ENCODE measurements around the gene APBA1. TPM values are rescaled to one million over a fixed set of nuclear protein-coding genes. Genes with fewer than 3 reads are reported as not detected.

The APBA1 gene
- polyA plus RNA-seq, 1 of the 3 experiments (the other 2 are of a cell fraction), result 3.1 TPM

- no peaks in the 10 kb centered on the region for H3K27me3 ChIP-seq (ENCODE audit: insufficient read depth)
- no peaks in the 10 kb centered on the region for H3K9me3 ChIP-seq
- no peaks in the 10 kb centered on the region for H3K9me2 ChIP-seq
- no peaks in the 10 kb centered on the region for H3K79me2 ChIP-seq (ENCODE audit: insufficient read depth)
- H3K9ac ChIP-seq, result no peak overlapping the region
- no peak overlapping the region for H3K4me3 ChIP-seq (ENCODE audit: low read depth in 2 of 2, low read length in 1 of 2)
- no peak for TF ChIP-seq SIN3A (IDR thresholded peaks at IDR 0.05; ENCODE audit: borderline replicate concordance, low read depth, low read length)
- POLR2A ChIA-PET, result no interaction called here
- no peak overlapping the region for H3K4me2 ChIP-seq
- H2AFZ ChIP-seq (ENCODE audit: low read depth), result no peak overlapping the region
- 73% methylated on average over 3 of the region's 3 CpGs for WGBS (ENCODE audit: low lambda C conversion rate)
- H4K20me1 ChIP-seq (ENCODE audit: insufficient read depth), result no peaks in the 10 kb centered on the region
- CTCF ChIA-PET, result interaction anchor here (0.7 kb wide), 1 partner anchor 9 kb away, joined by 3 read pairs; no protein-coding TSS in a partner anchor
- DNase-seq, result no peak
- H3K4me1 ChIP-seq (ENCODE audit: control insufficient read depth in 1 of 2, insufficient read depth in 2 of 2, low read depth in 1 of 2, low read length in 1 of 2), result no peaks in the 10 kb centered on the region; a peak in 1 of 4 replicates
- no peaks in the 10 kb centered on the region for H3F3A ChIP-seq (replicated peaks; ENCODE audit: insufficient read depth)
- no peaks in the 10 kb centered on the region for H3K36me3 ChIP-seq (replicated peaks in 1 of 2; ENCODE audit: control insufficient read depth in 1 of 2, insufficient read depth in 2 of 2, low read length in 1 of 2)
- no peak overlapping the region for H3K27ac ChIP-seq (ENCODE audit: low read depth in 2 of 2, low read length in 1 of 2)
These were observed 78.9 kb downstream of the APBA1 start for GRCh38 chr9:69593301-69593700.

DNA sequence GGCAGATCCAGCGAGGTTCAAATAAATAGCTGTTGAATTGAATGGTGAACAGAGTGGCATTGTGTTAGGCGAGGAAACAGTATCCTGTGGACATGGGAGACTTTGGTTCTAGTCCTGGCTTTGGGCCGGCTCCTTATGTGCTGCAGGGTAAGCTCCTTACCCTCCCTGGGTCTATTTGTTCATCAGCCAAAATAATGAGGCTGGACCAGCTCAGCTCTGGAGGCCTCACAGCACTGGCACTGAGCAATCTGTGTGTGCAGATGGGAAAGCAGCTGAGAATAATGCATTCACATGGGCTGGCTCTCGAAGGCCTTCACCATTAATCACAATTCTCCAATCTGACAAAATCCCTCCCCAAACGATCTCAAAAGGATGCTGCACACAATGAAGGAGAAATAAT, 81.9 kb downstream of the APBA1 start:
- Histone ChIP-seq H3K27ac (ENCODE audit: low read depth in 2 of 2, low read length in 1 of 2) (no peak overlapping the region), H4K20me1 (ENCODE audit: insufficient read depth) (no peaks in the 10 kb centered on the region), H3K79me2 (ENCODE audit: insufficient read depth) (no peaks in the 10 kb centered on the region), H3K4me3 (ENCODE audit: low read depth in 2 of 2, low read length in 1 of 2) (no peak overlapping the region), H3K36me3 (replicated peaks in 1 of 2; ENCODE audit: control insufficient read depth in 1 of 2, insufficient read depth in 2 of 2, low read length in 1 of 2) (no peaks in the 10 kb centered on the region), H3F3A (replicated peaks; ENCODE audit: insufficient read depth) (no peaks in the 10 kb centered on the region), H3K9me3 (no peaks in the 10 kb centered on the region), H3K9me2 (no peaks in the 10 kb centered on the region), H3K4me2 (no peak overlapping the region), H2AFZ (ENCODE audit: low read depth) (no peak overlapping the region), H3K9ac (no peak overlapping the region), H3K4me1 (ENCODE audit: control insufficient read depth in 1 of 2, insufficient read depth in 2 of 2, low read depth in 1 of 2, low read length in 1 of 2) (no peaks in the 10 kb centered on the region; a peak in 2 of 4 replicates), H3K27me3 (ENCODE audit: insufficient read depth) (no peaks in the 10 kb centered on the region)
- WGBS (ENCODE audit: low lambda C conversion rate), result 68% methylated on average over 4 of the region's 5 CpGs
- TF ChIP-seq RAD21 (IDR thresholded peaks at IDR 0.05; ENCODE audit: low read length), result no peak
- TF ChIP-seq, protein P1, sequence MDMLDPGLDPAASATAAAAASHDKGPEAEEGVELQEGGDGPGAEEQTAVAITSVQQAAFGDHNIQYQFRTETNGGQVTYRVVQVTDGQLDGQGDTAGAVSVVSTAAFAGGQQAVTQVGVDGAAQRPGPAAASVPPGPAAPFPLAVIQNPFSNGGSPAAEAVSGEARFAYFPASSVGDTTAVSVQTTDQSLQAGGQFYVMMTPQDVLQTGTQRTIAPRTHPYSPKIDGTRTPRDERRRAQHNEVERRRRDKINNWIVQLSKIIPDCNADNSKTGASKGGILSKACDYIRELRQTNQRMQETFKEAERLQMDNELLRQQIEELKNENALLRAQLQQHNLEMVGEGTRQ (IDR thresholded peaks at IDR 0.05; ENCODE audit: borderline replicate concordance, low read depth, low read length), result no peak
- no peak for TF ChIP-seq SIN3A (IDR thresholded peaks at IDR 0.05; ENCODE audit: borderline replicate concordance, low read depth, low read length)
- TF ChIP-seq, protein P2, sequence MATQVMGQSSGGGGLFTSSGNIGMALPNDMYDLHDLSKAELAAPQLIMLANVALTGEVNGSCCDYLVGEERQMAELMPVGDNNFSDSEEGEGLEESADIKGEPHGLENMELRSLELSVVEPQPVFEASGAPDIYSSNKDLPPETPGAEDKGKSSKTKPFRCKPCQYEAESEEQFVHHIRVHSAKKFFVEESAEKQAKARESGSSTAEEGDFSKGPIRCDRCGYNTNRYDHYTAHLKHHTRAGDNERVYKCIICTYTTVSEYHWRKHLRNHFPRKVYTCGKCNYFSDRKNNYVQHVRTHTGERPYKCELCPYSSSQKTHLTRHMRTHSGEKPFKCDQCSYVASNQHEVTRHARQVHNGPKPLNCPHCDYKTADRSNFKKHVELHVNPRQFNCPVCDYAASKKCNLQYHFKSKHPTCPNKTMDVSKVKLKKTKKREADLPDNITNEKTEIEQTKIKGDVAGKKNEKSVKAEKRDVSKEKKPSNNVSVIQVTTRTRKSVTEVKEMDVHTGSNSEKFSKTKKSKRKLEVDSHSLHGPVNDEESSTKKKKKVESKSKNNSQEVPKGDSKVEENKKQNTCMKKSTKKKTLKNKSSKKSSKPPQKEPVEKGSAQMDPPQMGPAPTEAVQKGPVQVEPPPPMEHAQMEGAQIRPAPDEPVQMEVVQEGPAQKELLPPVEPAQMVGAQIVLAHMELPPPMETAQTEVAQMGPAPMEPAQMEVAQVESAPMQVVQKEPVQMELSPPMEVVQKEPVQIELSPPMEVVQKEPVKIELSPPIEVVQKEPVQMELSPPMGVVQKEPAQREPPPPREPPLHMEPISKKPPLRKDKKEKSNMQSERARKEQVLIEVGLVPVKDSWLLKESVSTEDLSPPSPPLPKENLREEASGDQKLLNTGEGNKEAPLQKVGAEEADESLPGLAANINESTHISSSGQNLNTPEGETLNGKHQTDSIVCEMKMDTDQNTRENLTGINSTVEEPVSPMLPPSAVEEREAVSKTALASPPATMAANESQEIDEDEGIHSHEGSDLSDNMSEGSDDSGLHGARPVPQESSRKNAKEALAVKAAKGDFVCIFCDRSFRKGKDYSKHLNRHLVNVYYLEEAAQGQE (IDR thresholded peaks at IDR 0.05; ENCODE audit: low read depth, low read length), result no peak
- no peak for TF ChIP-seq YY1 (IDR thresholded peaks at IDR 0.05; ENCODE audit: low read depth)
- no peak for TF ChIP-seq NFIC (IDR thresholded peaks at IDR 0.05; ENCODE audit: borderline replicate concordance)
- no peak for TF ChIP-seq RFX5 (IDR thresholded peaks at IDR 0.05; ENCODE audit: low read length)
- no peak for TF ChIP-seq RXRA (IDR thresholded peaks at IDR 0.05; ENCODE audit: borderline replicate concordance, low read depth)
- ChIA-PET CTCF (interaction anchor here (2.2 kb wide), 1 partner anchor 83 kb away, joined by 5 read pairs; no protein-coding TSS in a partner anchor), POLR2A (no interaction called here)
- no peak for DNase-seq
